ENCODE measurements around the gene NR5A1. TPM values are rescaled to one million over a fixed set of nuclear protein-coding genes. Genes with fewer than 3 reads are reported as not detected.

Gene NR5A1
- polyA plus RNA-seq, 1 experiment: not detected

DNA sequence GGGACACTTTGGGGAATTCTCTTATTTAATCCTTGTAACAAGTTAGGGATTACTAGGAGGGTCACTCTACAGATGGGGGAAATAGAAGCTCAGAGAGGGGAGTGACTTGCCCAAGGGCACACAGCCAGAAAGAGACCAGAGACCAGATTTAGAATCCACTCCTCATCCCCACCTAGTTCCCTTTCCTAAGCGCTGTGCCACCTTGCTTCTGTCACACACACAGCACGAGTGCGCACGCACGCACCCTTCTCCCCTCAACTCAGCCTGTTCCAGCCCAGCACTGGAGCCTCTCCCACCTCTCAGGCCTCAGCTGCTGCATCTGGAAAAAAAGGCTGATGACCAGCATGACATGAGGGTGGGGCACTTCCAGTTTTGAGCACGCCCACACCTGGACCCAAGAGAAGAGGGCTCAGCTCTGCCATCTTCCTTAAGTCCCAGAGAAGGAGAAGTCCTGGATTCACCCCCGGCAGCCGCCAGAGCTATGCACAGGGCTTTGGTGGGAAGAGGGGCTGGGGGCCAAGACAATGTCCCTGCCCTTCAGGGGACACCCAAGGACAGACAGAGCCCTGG is 18.5 kb downstream of the NR5A1 start:
- CTCF ChIA-PET: no interaction called here
- POLR2A ChIA-PET: no interaction called here
- H3K27ac ChIP-seq (ENCODE audit: low read depth, low read length): no peak overlapping the region
- H3K4me3 ChIP-seq (ENCODE audit: low read depth, low read length): no peak overlapping the region
- DNase-seq (ENCODE audit: low read depth, low spot score): no peak
- H3K27me3 ChIP-seq (ENCODE audit: control insufficient read depth, insufficient read depth, low read length): peaks cover 83% of the 10 kb centered on the region
- TF ChIP-seq, protein P1, sequence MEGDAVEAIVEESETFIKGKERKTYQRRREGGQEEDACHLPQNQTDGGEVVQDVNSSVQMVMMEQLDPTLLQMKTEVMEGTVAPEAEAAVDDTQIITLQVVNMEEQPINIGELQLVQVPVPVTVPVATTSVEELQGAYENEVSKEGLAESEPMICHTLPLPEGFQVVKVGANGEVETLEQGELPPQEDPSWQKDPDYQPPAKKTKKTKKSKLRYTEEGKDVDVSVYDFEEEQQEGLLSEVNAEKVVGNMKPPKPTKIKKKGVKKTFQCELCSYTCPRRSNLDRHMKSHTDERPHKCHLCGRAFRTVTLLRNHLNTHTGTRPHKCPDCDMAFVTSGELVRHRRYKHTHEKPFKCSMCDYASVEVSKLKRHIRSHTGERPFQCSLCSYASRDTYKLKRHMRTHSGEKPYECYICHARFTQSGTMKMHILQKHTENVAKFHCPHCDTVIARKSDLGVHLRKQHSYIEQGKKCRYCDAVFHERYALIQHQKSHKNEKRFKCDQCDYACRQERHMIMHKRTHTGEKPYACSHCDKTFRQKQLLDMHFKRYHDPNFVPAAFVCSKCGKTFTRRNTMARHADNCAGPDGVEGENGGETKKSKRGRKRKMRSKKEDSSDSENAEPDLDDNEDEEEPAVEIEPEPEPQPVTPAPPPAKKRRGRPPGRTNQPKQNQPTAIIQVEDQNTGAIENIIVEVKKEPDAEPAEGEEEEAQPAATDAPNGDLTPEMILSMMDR (IDR thresholded peaks at IDR 0.05; ENCODE audit: low read depth, low read length): no peak
- H3K9me3 ChIP-seq (ENCODE audit: control insufficient read depth, insufficient read depth, low read length): no peaks in the 10 kb centered on the region; the same call in 1 of the 2 replicates

DNA sequence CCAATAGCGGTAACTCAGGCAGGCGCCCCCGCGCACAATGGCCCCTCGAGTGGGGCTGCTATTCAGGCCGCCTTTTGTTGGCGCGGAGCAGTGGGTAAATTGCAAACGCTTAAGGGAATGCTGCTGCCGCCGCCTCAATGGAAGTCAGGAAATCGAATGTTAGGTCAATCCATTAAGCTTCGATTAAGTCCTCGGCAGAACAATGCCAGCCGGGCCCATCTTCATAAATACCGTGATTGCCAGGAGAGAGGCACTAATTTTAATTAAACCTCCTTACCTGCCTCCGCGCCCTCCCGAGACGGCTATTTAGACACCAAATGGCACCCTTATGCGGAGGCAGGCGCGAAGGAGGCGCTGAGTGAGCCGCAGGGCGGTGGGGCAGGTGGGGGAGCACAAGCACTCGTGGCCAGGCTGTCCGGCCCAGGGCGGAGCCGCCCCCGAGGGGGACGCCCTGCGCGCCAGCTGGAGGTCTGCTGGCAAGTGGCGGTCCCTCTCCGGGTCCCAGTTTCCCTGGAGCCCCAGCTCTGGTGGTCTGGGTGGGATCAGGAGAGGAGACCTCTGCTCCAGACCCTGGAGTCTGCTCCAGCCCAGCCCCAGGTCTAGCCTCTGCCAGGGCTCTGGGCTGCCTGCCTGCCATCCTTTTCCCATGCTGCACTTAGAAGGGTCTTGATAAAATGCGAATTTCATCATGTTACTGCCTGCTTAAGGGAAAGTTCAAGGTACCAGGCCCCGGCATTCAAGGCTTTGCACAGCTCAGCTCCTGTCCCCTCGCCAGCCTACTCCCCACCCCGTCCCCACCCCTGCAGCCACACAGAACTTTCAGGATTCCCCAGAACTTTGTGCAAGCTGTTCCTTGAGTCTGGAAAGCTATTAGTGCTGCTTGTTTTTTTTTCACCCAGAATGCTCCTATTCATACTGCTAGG is 19.7 kb downstream of the NR5A1 start:
- ChIA-PET CTCF (interaction anchor here (0.9 kb wide), 1 partner anchor 49 kb away, joined by 3 read pairs; no protein-coding TSS in a partner anchor), POLR2A (no interaction called here)
- Histone ChIP-seq H3K9me3 (ENCODE audit: control insufficient read depth, insufficient read depth, low read length) (no peaks in the 10 kb centered on the region; the same call in 1 of the 2 replicates), H3K27ac (ENCODE audit: low read depth, low read length) (no peak overlapping the region), H3K4me3 (ENCODE audit: low read depth, low read length) (no peak overlapping the region), H3K27me3 (ENCODE audit: control insufficient read depth, insufficient read depth, low read length) (peaks cover 75% of the 10 kb centered on the region)
- DNase-seq (ENCODE audit: low read depth, low spot score): no peak
- TF ChIP-seq, protein P1 (IDR thresholded peaks at IDR 0.05; ENCODE audit: low read depth, low read length): no peak

DNA sequence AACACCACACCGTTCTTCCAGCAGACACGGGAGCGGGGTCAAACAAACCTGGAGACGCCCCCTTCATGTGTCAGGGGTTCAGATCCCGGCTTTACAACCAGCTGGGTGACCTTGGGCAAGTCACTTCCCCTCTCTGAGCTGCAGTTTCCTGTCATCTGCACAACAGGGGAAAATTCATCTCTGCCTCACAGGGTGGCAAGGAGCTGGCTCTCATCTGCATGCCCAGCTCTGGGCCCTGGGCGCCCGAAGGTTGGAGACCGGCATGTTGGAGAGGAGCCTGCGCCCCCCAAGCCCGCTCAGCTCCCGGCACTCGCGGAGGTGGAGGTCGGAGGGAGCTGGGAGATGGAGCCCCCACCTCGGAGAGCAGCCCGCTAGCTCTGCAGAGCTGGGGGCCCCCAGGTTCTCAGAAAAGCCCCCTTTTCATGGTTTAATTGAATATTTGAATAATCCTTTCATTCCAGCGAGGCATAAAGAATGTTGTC is 20.4 kb downstream of the NR5A1 start:
- POLR2A ChIA-PET: no interaction called here
- Histone ChIP-seq H3K27me3 (ENCODE audit: control insufficient read depth, insufficient read depth, low read length) (peaks cover 76% of the 10 kb centered on the region), H3K9me3 (ENCODE audit: control insufficient read depth, insufficient read depth, low read length) (no peaks in the 10 kb centered on the region; the same call in 1 of the 2 replicates), H3K4me3 (ENCODE audit: low read depth, low read length) (no peak overlapping the region), H3K27ac (ENCODE audit: low read depth, low read length) (no peak overlapping the region)
- CTCF ChIA-PET: interaction anchor here (0.9 kb wide), 1 partner anchor 50 kb away, joined by 3 read pairs; no protein-coding TSS in a partner anchor
- TF ChIP-seq, protein P1 (IDR thresholded peaks at IDR 0.05; ENCODE audit: low read depth, low read length): no peak
- no peak for DNase-seq (ENCODE audit: low read depth, low spot score)

DNA sequence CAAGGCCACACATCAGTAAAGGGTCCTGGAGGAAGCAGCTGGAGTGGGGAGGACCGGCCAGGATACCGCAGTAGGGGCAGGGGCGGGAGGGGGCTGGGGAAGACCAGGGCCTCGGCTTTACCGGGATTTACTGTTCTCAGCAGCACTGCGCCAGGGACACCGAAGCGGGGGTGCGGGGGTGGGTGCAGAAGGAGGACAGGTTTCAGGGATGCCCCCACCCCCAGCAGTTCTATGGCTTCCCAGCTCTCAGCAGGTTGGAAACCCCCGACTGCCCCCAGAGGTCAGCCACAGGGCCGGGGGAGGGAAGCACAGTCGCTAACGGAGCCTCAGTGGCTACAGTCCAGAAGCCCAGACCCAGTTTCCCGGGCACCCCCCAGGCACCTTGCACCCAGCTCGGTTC is 21.3 kb downstream of the NR5A1 start:
- CTCF ChIA-PET: no interaction called here
- Histone ChIP-seq H3K4me3 (ENCODE audit: low read depth, low read length) (no peak overlapping the region), H3K27ac (ENCODE audit: low read depth, low read length) (no peak overlapping the region), H3K27me3 (ENCODE audit: control insufficient read depth, insufficient read depth, low read length) (peaks cover 79% of the 10 kb centered on the region), H3K9me3 (ENCODE audit: control insufficient read depth, insufficient read depth, low read length) (no peaks in the 10 kb centered on the region; the same call in 1 of the 2 replicates)
- TF ChIP-seq, protein P1 (IDR thresholded peaks at IDR 0.05; ENCODE audit: low read depth, low read length): no peak
- POLR2A ChIA-PET: no interaction called here
- no peak for DNase-seq (ENCODE audit: low read depth, low spot score)

DNA sequence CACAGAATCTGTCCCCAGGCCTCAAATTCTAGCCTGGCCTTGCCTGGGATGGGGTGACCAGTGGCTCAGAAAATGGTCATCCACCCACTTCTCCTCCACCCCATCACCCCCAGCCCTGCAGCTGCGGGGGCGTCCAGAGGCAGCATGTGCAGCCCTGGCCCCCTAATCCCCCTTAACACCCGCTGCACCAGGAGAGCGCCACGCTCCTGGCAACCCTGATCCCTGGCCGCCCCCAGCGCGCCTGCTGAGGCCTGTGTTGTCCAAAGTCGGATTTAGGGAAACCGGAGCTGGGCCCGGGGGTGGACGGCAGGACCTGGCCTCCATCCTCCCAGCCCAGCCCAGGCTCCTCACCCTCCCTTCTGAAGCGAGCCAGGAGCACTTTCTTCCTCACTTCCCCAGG is 22.0 kb downstream of the NR5A1 start:
- POLR2A ChIA-PET: no interaction called here
- TF ChIP-seq, protein P1 (IDR thresholded peaks at IDR 0.05; ENCODE audit: low read depth, low read length): no peak

More for the DNA sequence above, 22.0 kb downstream of the NR5A1 start:
- Histone ChIP-seq H3K9me3 (ENCODE audit: control insufficient read depth, insufficient read depth, low read length) (no peaks in the 10 kb centered on the region; the same call in 1 of the 2 replicates), H3K4me3 (ENCODE audit: low read depth, low read length) (no peak overlapping the region), H3K27me3 (ENCODE audit: control insufficient read depth, insufficient read depth, low read length) (peaks cover 80% of the 10 kb centered on the region), H3K27ac (ENCODE audit: low read depth, low read length) (no peak overlapping the region)
- CTCF ChIA-PET: no interaction called here
- no peak for DNase-seq (ENCODE audit: low read depth, low spot score)

Measured in AG04450 (cell line).